Bronchial epithelial cell (primary cell): ENCODE data around the gene EFS. TPM values are rescaled to one million over a fixed set of nuclear protein-coding genes. Genes with fewer than 3 reads are reported as not detected.

ENCODE experiments used
- DNase-seq: peaks from one replicate; pipeline ENCODE4 v3.0.0-alpha.2; 2010; ENCODE audit warnings: low read depth
- FAIRE-seq: peaks from 2 replicates; lab custom pipeline; 2011; peaks lifted over from hg19 to GRCh38; lab: Jason Lieb, UNC
- H3K27me3 ChIP-seq: 2 replicates; pipeline ENCODE4 v1.5.1; 2011; ENCODE audit warnings: low read length; ENCODE audit not compliant: control insufficient read depth, insufficient read depth
- H3K36me3 ChIP-seq: 2 replicates; pipeline ENCODE4 v1.5.1; 2011; ENCODE audit warnings: low read length; ENCODE audit not compliant: control insufficient read depth, insufficient read depth
- H3K4me3 ChIP-seq: 2 replicates; pipeline ENCODE4 v1.5.1; 2011; ENCODE audit warnings: mild to moderate bottlenecking, low read depth, low read length, control low read depth
- total RNA-seq: library from RNA; depleted of rRNA; stranded (reverse); fragments of >200 nt; gene quantifications from 2 replicates; pipeline ENCODE4 v1.2.1, GENCODE V29; 2014
- TF ChIP-seq, protein P1 (sequence below): IDR thresholded peaks from 2 replicates; pipeline ENCODE4 v1.5.1; 2011; ENCODE audit warnings: mild to moderate bottlenecking, moderate library complexity, low read length, control low read depth, inconsistent platforms; ENCODE audit not compliant: insufficient read depth, severe bottlenecking

Gene EFS, protein sequence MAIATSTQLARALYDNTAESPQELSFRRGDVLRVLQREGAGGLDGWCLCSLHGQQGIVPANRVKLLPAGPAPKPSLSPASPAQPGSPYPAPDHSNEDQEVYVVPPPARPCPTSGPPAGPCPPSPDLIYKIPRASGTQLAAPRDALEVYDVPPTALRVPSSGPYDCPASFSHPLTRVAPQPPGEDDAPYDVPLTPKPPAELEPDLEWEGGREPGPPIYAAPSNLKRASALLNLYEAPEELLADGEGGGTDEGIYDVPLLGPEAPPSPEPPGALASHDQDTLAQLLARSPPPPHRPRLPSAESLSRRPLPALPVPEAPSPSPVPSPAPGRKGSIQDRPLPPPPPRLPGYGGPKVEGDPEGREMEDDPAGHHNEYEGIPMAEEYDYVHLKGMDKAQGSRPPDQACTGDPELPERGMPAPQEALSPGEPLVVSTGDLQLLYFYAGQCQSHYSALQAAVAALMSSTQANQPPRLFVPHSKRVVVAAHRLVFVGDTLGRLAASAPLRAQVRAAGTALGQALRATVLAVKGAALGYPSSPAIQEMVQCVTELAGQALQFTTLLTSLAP
- total RNA-seq, result 2.4 and 5.4 TPM in 2 replicates

DNA sequence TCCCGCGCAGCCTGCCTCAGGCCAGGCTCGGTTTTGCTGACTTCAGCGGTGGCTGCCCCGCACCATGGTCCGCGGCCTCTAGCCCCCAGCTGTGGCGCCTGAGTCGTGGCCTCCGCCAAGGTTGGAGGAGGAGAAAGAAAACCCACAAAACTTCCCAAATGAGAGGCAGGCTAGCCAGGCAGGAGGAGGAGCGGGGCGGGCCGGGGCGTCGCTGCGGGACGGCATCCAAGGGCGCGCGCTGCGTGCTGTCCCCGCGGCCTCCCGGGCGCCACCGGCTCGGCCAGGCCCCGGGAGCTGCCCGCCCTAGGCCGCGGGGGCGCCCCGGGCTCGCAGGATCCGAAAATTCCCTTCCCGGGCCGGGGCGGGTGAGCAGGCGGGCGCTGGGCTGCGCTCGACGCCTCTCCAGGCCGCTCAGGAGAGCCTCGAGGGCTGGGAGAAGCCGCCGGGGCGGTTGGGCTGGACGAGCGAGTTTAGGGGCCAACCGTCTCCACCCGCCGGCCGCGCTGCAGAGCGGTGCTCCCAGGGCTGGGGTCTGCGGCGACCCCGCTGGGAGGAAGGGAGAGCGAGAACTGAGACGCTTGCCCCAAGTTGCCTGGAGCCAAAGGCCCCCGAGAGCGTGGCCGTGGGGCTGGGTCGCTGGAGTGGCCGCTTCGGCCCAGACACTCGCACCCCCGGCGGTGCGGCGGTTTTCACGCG is at the start of gene EFS:
Gene EFS, minus strand, starts transcription at position 137 of the 696 bp plus-strand sequence. CDS start 147 bp downstream, outside the sequence.
- Histone ChIP-seq H3K27me3 (no peaks in the 10 kb centered on the region), H3K4me3 (peak within 1 kb of the TSS; percentile 52), H3K36me3 (peaks cover 3% of the 10 kb centered on the region)
- peak; percentile 18 for DNase-seq
- TF ChIP-seq, protein P1, sequence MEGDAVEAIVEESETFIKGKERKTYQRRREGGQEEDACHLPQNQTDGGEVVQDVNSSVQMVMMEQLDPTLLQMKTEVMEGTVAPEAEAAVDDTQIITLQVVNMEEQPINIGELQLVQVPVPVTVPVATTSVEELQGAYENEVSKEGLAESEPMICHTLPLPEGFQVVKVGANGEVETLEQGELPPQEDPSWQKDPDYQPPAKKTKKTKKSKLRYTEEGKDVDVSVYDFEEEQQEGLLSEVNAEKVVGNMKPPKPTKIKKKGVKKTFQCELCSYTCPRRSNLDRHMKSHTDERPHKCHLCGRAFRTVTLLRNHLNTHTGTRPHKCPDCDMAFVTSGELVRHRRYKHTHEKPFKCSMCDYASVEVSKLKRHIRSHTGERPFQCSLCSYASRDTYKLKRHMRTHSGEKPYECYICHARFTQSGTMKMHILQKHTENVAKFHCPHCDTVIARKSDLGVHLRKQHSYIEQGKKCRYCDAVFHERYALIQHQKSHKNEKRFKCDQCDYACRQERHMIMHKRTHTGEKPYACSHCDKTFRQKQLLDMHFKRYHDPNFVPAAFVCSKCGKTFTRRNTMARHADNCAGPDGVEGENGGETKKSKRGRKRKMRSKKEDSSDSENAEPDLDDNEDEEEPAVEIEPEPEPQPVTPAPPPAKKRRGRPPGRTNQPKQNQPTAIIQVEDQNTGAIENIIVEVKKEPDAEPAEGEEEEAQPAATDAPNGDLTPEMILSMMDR, result no peak
- FAIRE-seq, result no peak

DNA sequence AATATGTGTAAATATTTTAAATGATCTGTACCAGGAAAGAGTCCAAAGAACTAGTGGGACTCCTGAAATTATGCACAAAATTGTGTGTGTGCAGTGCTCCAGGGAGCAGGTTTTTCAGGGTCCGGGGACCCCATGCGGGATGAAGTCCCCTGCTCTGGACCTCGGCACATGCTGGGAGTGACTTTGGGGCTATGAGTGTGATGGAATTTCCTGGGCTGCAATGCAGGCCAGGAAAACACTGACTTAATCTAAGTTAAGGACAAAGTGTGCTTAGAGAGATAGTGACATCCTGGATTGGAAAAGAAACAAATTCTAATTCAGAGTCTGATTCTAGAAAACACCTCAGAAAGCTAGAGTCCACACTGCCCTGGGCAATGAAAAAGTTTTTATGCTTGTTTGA is 49.3 kb upstream of the EFS start:
- FAIRE-seq (no peak), DNase-seq (no peak)
- Histone ChIP-seq H3K36me3 (no peaks in the 10 kb centered on the region), H3K27me3 (peaks cover 3% of the 10 kb centered on the region), H3K4me3 (no peak overlapping the region)
- TF ChIP-seq, protein P1, result no peak

DNA sequence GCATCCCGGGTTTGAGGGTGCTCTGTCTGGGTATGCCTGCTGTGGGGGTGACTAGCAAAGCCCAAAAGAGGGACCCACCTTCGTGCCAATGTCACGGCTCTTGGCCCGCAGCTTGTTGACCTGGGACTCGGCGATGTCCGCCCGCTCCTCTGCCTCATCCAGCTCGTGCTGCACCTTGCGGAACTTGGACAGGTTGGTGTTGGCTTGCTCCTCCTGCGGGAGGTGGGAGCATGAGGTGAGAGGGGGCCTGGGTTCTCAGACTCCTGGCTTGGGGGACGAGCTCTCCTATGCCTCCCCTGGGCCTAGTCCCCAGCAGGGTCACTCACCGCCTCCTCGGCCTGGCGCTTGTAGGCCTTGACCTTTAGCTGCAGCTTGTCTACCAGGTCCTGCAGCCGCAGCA is 48.7 kb upstream of the EFS start:
- no peak for FAIRE-seq
- no peak for DNase-seq
- Histone ChIP-seq H3K4me3 (no peak overlapping the region), H3K27me3 (no peaks in the 10 kb centered on the region), H3K36me3 (no peaks in the 10 kb centered on the region)
- TF ChIP-seq, protein P1, result no peak

DNA sequence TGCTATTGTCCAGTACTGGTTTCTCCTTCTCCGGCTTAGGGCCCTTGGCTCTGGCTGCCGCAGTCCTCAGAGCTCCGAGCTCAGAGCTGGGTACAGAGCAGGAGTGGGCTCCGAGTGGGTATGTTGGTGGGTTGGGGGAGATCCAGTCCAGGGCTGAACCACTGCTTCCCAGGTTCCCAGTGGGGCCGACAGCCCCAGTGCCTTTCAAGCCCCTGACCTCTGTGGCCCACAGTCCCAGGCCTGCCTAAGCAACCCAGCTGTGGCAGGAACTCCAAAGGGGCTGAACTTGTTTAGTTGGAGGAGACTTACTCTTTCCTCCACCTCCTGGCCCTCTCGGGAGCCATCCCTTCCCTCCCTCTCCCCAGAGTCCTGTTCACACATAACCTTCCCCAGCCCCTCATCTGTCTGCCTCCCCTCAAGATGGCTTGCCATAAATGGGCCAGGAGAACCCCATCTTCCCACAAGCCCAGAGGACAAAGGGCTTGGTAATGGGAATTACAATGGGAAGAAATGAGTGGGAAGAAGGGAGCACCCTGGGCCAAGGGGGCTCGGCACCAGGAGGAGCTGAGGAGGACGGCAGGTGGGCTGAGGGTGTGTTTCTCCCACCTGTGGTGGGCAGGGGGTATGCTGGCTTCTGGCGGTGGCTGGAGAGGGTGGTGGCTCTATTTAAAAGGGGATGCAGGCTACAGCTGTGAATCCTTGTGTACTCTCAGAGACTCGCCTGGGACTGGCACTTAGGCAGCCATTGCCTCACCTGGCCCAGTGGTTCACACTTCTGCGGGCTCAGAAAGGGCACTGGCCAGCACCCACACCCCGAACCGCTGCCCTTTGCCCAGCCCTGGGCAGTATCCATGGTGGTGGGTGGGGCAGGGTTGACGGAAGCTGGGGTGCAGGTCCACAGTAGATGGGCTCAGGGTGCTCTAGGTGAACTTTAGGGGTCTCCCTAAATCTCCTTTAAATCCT is 46.9 kb upstream of the EFS start:
- Histone ChIP-seq H3K36me3 (no peaks in the 10 kb centered on the region), H3K4me3 (no peak overlapping the region), H3K27me3 (no peaks in the 10 kb centered on the region)
- FAIRE-seq (no peak), DNase-seq (no peak)
- TF ChIP-seq, protein P1, result no peak

DNA sequence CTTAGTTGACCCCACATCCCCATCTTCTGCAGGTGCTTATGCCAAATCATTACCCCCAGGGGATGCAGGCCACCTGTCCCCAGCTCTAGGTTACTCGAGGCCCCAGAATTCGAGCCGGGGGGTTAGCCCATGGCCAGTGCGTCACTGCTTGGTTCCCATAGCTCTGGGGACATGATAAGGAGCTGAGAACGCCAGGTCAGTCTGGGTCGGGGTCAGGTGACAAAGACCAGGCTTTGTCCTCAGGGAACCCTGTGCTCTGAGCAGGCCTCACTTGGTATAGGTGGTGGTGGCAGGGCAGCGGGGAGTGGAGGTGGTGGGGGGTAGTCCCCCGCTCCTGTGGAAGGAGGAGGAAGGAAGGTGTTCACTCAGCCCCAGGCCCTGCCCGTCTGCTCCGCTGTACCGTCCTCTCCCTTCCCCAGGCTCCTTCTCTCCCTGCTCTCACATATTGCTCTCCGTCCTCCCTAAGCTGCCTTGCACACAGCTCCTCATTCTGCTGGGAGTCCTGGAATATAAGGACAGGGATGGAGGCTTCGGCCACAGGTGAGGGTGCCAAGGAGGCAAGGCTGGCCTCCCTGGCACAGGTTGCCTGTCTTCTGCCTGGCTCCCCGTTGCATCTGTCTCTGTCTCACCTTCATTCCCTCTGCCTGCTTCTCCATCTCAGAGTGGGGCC is 45.1 kb upstream of the EFS start:
- DNase-seq (no peak), FAIRE-seq (no peak)
- H3K36me3 ChIP-seq, result no peaks in the 10 kb centered on the region
- no peaks in the 10 kb centered on the region for H3K27me3 ChIP-seq
- TF ChIP-seq, protein P1, result no peak
- H3K4me3 ChIP-seq, result no peak overlapping the region
